RPMI7951 (cell line): ENCODE measurements around the gene PIK3C2G. TPM values are rescaled to one million over a fixed set of nuclear protein-coding genes. Genes with fewer than 3 reads are reported as not detected.

Source experiments
- DNase-seq: peaks from one replicate; pipeline ENCODE4 v3.0.0-alpha.2; 2012; ENCODE audit warnings: low read depth
- total RNA-seq: library from RNA; depleted of rRNA; stranded (reverse); fragments of >200 nt; shearing (Covaris generic); gene quantifications from 2 replicates; pipeline ENCODE4 v1.2.3, GENCODE V29; 2014

Gene PIK3C2G
- total RNA-seq, 1 experiment from 2014 or later: not detected

DNA sequence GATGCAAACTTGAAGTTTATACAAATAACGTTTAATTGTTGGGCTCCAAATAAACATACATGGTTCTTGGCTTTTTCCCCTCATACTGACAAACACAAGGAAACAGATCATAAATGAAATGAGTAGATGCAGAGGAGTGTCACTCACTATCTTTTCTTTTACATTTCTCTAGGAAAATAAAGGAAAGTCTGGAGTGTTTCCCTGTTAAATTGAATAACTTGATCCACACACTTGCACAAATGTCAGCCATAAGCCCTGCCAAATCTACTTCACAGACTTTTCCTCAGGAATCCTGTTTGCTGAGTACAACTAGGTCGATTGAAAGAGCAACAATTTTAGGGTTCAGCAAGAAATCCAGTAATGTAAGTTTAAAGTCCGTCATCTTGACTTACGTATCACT, 301.2 kb downstream of the PIK3C2G start:
- DNase-seq: no peak

- DNase-seq: no peak
Measured at GRCh38 chr12:18564306-18564705, 303.0 kb downstream of the PIK3C2G start.

- no peak for DNase-seq
Measured at GRCh38 chr12:18567787-18568186, 306.5 kb downstream of the PIK3C2G start.

GRCh38 chr12:18570543-18570942, 309.2 kb downstream of the PIK3C2G start:
- no peak for DNase-seq

DNA sequence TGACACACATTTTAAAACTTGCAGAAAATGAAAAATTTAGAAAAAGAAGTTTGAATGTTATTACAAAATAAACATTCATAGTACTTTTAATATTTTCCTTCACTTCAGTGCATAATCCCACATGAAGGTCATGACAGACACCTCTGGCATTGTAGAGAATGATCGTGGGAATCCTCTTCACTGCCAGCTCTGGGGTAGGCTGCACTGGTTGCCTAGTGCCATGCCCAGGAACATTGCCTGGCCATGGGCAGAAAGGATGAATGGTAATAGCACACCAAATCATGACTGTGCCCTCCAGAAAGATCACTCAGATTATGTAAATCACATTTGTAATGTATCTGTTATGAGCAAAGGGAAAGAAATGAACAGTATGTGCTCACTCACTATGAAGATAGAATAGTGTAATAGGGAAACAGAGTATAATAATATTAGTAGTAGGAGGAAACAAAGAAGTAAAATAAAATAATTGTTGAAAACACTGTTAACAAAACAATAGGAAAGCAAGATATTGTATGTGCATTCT, 314.8 kb downstream of the PIK3C2G start:
- DNase-seq: no peak

GRCh38 chr12:18576648-18577047, 315.3 kb downstream of the PIK3C2G start:
- DNase-seq: no peak

DNA sequence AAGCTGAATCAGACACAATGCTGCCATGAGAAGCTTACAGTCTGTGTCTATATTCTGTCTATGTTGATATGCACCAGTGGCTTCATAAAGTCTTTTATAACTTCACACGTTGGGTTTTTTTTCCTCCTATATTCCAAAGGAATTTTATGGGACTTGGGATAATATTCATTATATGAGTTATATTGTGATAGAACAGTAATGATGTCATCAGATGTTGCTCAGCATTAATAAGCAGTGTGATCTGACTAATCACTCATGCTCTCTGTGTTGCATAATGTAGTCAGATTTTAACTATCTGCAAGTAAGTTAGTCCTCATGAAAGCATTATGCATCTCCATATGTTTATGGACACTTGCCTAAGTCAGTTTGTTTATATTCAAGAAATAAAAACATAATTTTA, 316.9 kb downstream of the PIK3C2G start:
- DNase-seq: no peak

GRCh38 chr12:18580291-18580690, 319.0 kb downstream of the PIK3C2G start:
- no peak for DNase-seq

DNA sequence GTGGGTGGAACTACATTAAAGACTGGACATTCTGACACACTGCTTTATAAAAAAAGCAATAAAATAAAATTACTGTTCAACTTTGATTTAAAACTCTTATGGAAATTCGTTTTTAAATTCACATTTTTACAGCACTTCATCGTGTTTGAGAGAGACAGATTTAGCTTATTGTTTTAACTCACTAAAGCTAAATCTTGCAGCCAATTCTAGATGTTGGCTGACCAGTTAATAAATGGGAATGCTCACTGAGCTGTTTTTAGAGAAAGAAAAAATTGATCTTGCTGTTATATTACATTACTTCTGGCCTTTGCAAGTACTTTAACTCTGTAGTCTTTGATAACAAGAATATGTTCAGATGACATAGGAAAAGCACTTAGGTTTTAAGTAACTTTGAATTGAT, 319.4 kb downstream of the PIK3C2G start:
- no peak for DNase-seq

GRCh38 chr12:18581232-18581962, 320.1 kb downstream of the PIK3C2G start:
- no peak for DNase-seq

DNA sequence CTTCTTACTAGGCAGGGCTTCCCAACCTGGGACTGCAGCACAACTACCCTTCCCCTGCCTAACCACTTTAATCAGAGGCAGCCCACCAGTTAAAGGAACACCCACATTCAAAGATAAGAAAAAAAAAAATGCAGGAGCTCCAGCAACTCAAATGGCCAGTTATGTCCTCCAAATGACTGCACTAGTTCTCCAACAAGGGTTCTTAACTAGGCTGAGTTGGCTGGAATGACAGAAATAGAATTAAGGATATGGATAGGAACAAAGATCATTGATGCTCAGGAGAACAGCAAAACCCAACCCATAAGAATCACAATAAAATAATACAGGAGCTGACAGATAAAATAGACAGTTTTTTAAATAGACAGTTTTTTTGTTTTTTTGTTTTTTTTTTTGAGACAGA, 322.3 kb downstream of the PIK3C2G start:
- DNase-seq: no peak

GRCh38 chr12:18586581-18586980, 325.3 kb downstream of the PIK3C2G start:
- no peak for DNase-seq

GRCh38 chr12:18589316-18589715, 328.0 kb downstream of the PIK3C2G start:
- DNase-seq: no peak

DNA sequence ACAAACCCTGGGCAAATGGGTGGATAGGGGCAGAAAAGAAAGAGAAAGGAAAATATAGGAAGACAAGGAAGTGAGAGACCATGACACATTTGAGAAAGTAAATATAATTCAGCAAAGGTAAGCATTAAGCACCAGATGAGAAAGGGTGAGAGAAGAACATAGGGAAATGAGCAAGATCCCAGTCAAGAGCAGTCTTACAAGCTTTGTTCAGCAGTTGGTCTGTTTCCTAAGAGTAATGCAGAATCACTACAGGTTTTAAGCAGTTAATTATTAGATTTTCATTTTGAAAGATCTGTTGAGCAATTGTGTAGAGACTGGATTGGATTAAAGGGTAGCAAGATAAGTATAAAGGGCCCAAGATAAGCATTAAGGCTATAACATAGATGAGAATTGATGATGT, 330.2 kb downstream of the PIK3C2G start:
- no peak for DNase-seq

- DNase-seq: peak; percentile 18
Measured at GRCh38 chr12:18595412-18595811, 334.1 kb downstream of the PIK3C2G start.

DNA sequence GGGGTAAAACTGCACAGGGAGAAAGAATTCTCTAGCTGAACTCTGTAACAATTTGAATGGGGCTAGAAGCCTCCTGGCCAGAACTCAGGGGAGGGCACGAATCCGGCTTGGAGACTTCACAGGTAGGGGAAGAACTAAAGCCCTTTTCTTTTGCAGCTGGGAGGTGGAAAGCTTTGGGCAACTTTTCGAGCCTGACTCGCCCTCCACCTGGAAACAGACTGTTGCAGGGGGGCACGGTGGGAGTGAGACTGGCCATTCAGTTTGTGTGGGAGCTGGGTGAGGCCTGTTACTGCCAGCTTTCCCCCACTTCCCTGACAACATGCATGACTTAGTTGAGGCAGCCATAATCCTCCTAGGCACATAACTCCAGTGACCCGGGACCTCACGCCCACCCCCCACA, 340.6 kb downstream of the PIK3C2G start:
- no peak for DNase-seq

GRCh38 chr12:18612971-18613370, 351.7 kb downstream of the PIK3C2G start:
- DNase-seq: no peak

- no peak for DNase-seq
Measured at GRCh38 chr12:18620986-18621385, 359.7 kb downstream of the PIK3C2G start.

GRCh38 chr12:18629445-18629844, 368.1 kb downstream of the PIK3C2G start:
- no peak for DNase-seq

- DNase-seq: no peak
Measured at GRCh38 chr12:18629916-18630315, 368.6 kb downstream of the PIK3C2G start.

- no peak for DNase-seq
Measured at GRCh38 chr12:18631339-18631738, 370.0 kb downstream of the PIK3C2G start.

- DNase-seq: no peak
Measured at GRCh38 chr12:18632848-18633247, 371.5 kb downstream of the PIK3C2G start.

- no peak for DNase-seq
Measured at GRCh38 chr12:18634382-18634781, 373.1 kb downstream of the PIK3C2G start.
